ENCODE results near the gene CLIC3.

- TF ChIP-seq POLR2A (IDR thresholded peaks at IDR 0.05; ENCODE audit: low read length) (no peak), GATA1 (IDR thresholded peaks at IDR 0.05; ENCODE audit: low read depth, low read length) (no peak)
These were observed 31.4 kb downstream of the CLIC3 start for GRCh38 chr9:136964833-136965422.

Measured in erythroblast (primary cell).